Osteoblast (primary cell): ENCODE results near the gene TMBIM1. TPM values are rescaled to one million over a fixed set of nuclear protein-coding genes. Genes with fewer than 3 reads are reported as not detected.

Source experiments
- DNase-seq: peaks from one replicate; pipeline ENCODE4 v3.0.0; 2011; ENCODE audit warnings: low spot score, mixed read lengths; ENCODE audit not compliant: insufficient read length; ENCODE audit errors: missing footprints
- H2AFZ ChIP-seq: 2 replicates; pipeline ENCODE4 v1.6.0; 2011; ENCODE audit warnings: mild to moderate bottlenecking, low read length
- H3K27ac ChIP-seq: 2 replicates; pipeline ENCODE4 v1.5.1; 2011; ENCODE audit warnings: mild to moderate bottlenecking, low read depth, low read length, moderate library complexity
- H3K27me3 ChIP-seq: 2 replicates; pipeline ENCODE4 v1.6.0; 2012; ENCODE audit warnings: mild to moderate bottlenecking, control low read depth, inconsistent platforms, low read length, moderate library complexity; ENCODE audit not compliant: insufficient read depth
- H3K36me3 ChIP-seq: 2 replicates; pipeline ENCODE4 v1.5.1; 2011; ENCODE audit warnings: mild to moderate bottlenecking, low read length, control low read depth, moderate library complexity; ENCODE audit not compliant: insufficient read depth
- H3K4me1 ChIP-seq: 2 replicates; pipeline ENCODE4 v1.5.1; 2011; ENCODE audit warnings: mild to moderate bottlenecking, low read length, control low read depth, moderate library complexity; ENCODE audit not compliant: insufficient read depth
- H3K4me2 ChIP-seq: 2 replicates; pipeline ENCODE4 v1.6.0; 2011; ENCODE audit warnings: mild to moderate bottlenecking, low read length; ENCODE audit not compliant: insufficient read depth
- H3K4me3 ChIP-seq: fragments of 200-600 bp; sonication (generic); 3 replicates; pipeline ENCODE4 v1.5.1; 2012; ENCODE audit warnings: mild to moderate bottlenecking, low read length, inconsistent platforms; ENCODE audit not compliant: insufficient read depth
- H3K79me2 ChIP-seq: 2 replicates; pipeline ENCODE4 v1.6.0; 2012; ENCODE audit warnings: mild to moderate bottlenecking, low read length, control low read depth, inconsistent platforms; ENCODE audit not compliant: insufficient read depth
- H3K9me3 ChIP-seq: 2 replicates; pipeline ENCODE4 v1.5.1; 2011; ENCODE audit warnings: low read depth, low read length, control low read depth
- H4K20me1 ChIP-seq: 2 replicates; pipeline ENCODE4 v1.6.0; 2012; ENCODE audit warnings: mild to moderate bottlenecking, low read length, control low read depth; ENCODE audit not compliant: insufficient read depth
- CTCF ChIP-seq: IDR thresholded peaks from 2 replicates; pipeline ENCODE4 v1.5.1; 2011; ENCODE audit warnings: mild to moderate bottlenecking, low read depth, low read length, moderate library complexity; ENCODE audit errors: extremely low read depth
- total RNA-seq: library from RNA; depleted of rRNA; stranded (reverse); fragments of >200 nt; gene quantifications from 2 replicates; pipeline ENCODE4 v1.2.3, GENCODE V29; 2012

TMBIM1 gene
- total RNA-seq, 1 donor = 155 TPM

GRCh38 chr2:218280260-218280870 lies 11.9 kb downstream of the TMBIM1 start:
- TF ChIP-seq CTCF = no peak
- H3K4me2 ChIP-seq = no peak overlapping the region
- no peak overlapping the region for H3K4me3 ChIP-seq
- H3K27ac ChIP-seq = no peak overlapping the region
- peak; percentile 49 for DNase-seq
- no peak overlapping the region for H2AFZ ChIP-seq
- no peaks in the 10 kb centered on the region for H3K9me3 ChIP-seq
- peaks cover 93% of the 10 kb centered on the region for H3K79me2 ChIP-seq
- H3K36me3 ChIP-seq = peaks cover 60% of the 10 kb centered on the region
- H4K20me1 ChIP-seq = peaks cover 20% of the 10 kb centered on the region
- H3K27me3 ChIP-seq = no peaks in the 10 kb centered on the region
- peaks cover 42% of the 10 kb centered on the region for H3K4me1 ChIP-seq

DNA sequence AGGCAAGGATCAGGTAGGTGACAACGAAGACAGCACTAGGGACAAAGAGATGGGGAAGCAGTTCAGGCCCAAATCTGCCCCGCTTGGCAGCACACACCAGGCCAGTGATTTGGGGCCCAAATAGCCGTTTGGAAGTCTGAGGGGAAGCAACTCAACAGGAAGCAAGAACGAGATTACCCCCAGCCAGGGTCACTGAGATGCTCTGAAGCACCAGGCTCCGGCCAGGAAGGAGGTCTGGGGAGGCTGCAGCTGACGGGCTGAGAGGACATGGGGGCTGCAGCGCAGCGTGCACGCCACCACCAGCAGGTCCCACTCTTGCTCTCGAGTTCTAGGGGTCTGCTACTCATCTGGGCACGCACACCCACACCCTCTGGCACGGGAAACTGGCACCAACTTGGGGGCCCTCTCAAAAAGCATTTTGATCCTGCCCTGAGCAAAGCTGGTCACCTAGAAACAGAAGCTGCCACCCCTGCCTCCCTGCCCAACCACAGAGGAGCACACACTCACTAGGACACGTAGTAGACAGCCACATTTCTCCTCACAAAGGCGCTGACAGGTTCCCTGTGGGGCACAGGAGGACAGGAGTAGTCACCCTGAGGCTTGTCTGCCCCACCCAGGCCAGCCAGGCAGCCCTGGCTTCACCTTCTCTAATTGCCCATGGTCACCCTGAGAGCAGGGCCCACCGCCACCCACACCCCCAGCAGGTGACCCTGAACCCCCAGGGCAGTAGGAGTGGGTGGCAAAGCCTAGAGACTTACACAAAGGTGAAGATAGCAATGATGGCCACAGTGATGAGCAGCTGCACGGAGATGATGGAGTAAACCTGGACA lies 13.6 kb downstream of the TMBIM1 start:
- Histone ChIP-seq H3K36me3 (peaks cover 76% of the 10 kb centered on the region), H3K79me2 (peaks cover 86% of the 10 kb centered on the region), H3K4me1 (peaks cover 26% of the 10 kb centered on the region), H3K4me2 (no peak overlapping the region), H3K4me3 (no peak overlapping the region), H3K9me3 (no peaks in the 10 kb centered on the region), H3K27me3 (no peaks in the 10 kb centered on the region), H4K20me1 (peaks cover 14% of the 10 kb centered on the region), H2AFZ (no peak overlapping the region), H3K27ac (no peak overlapping the region)
- peak; percentile 26 for DNase-seq
- TF ChIP-seq CTCF = no peak

DNA sequence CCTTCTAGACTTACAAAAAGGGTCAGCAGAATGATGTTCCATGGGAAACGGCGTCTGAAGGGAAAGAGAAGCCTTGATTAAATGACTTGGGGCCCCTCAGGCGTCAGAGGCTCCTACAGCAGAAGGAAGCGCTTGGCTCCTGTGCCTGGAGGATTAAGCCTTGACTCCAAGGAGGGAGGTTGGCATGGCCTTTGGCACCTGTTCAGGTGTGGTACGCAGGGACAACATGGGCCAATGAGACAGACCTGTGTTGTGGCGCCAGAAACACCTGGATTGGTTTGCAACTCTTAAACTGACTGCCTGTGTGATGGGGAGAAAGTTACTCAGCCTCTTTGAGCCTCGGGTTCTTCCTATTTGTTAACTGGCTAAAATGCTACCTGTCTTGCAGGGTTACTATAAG lies 14.4 kb downstream of the TMBIM1 start:
- Histone ChIP-seq H3K27me3 (no peaks in the 10 kb centered on the region), H4K20me1 (peaks cover 10% of the 10 kb centered on the region), H3K27ac (no peak overlapping the region), H3K36me3 (peaks cover 77% of the 10 kb centered on the region), H3K4me1 (peaks cover 20% of the 10 kb centered on the region), H2AFZ (no peak overlapping the region), H3K4me3 (no peak overlapping the region), H3K4me2 (no peak overlapping the region), H3K9me3 (no peaks in the 10 kb centered on the region), H3K79me2 (peaks cover 78% of the 10 kb centered on the region)
- peak; percentile 30 for DNase-seq
- no peak for TF ChIP-seq CTCF

GRCh38 chr2:218276986-218277755 lies 15.1 kb downstream of the TMBIM1 start:
- Histone ChIP-seq H3K4me3 (no peak overlapping the region), H4K20me1 (peaks cover 14% of the 10 kb centered on the region), H3K4me2 (no peak overlapping the region), H2AFZ (no peak overlapping the region), H3K36me3 (peaks cover 80% of the 10 kb centered on the region), H3K4me1 (peaks cover 20% of the 10 kb centered on the region), H3K27me3 (no peaks in the 10 kb centered on the region), H3K79me2 (peaks cover 77% of the 10 kb centered on the region), H3K27ac (no peak overlapping the region), H3K9me3 (no peaks in the 10 kb centered on the region)
- TF ChIP-seq CTCF = peak; percentile 12
- peak; percentile 63 for DNase-seq
